NCI-H2107 treated with DMSO at 0.1 percent for 48 hours (cell line): ENCODE data around the gene XKR7.

Experiments used
- DNase-seq: peaks from one replicate; lab custom pipeline; 2025; ENCODE audit not compliant: unreplicated experiment; lab: John Stamatoyannopoulos, UW

XKR7 gene

GRCh38 chr20:32036716-32037485 lies 69.0 kb downstream of the XKR7 start:
- no peak for DNase-seq

- DNase-seq: no peak
Measured at GRCh38 chr20:32037929-32038328, 70.0 kb downstream of the XKR7 start.

GRCh38 chr20:32040142-32040953 lies 72.4 kb downstream of the XKR7 start:
- DNase-seq: no peak

GRCh38 chr20:32045999-32046398 lies 78.0 kb downstream of the XKR7 start:
- no peak for DNase-seq

GRCh38 chr20:32050324-32050841 lies 82.4 kb downstream of the XKR7 start:
- DNase-seq: no peak

- no peak for DNase-seq
Measured at GRCh38 chr20:32050851-32051556, 83.1 kb downstream of the XKR7 start.

GRCh38 chr20:32051720-32052089 lies 83.8 kb downstream of the XKR7 start:
- DNase-seq: no peak

- no peak for DNase-seq
Measured at GRCh38 chr20:32052090-32052777, 84.3 kb downstream of the XKR7 start, which contains the start of gene HCK. Gene HCK (plus strand): TSS chr20:32052242.

- DNase-seq: no peak
Measured at GRCh38 chr20:32052778-32053362, 84.9 kb downstream of the XKR7 start.
